ENCODE measurements around the gene C1QTNF12.

Gene C1QTNF12

DNA sequence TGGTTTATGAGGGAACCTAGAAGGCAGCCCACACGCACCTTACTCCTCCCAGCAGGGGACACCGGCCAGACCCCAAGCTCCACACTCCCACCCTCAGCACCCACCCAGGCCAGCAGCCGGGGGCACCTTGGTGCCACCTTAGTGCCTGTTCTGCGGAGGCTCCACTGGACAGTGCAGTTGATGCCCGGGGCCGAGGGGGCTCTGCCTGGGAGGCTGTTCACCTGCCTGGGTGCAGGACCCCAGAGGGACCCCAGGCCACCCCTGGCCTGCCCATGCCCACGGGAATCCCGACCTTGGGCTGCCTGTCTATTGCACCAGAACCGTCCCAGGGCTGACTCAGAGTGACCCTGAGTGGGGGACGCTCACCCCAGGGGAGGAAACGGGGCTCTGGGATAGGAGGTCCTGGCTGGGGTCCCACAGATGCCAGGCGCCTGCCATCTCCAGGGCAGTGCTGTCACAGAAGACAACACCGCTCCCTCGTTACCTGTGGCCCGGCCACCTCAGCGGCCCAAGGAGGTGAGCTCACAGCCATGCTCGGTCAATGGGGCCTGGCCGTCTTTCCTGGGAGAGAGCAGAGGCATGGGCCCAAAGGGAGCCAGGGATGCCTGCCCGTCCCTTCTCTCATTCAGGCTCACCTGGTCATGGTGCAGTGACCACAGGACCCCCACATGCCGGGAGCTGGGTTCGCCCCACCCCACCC, 34.4 kb upstream of the C1QTNF12 start:
- no peak overlapping the region for H3K4me3 ChIP-seq (replicated peaks; ENCODE audit: low read depth, low read length)
- no peak for DNase-seq (ENCODE audit: extremely low read depth, low read depth)
- TF ChIP-seq, protein P1, sequence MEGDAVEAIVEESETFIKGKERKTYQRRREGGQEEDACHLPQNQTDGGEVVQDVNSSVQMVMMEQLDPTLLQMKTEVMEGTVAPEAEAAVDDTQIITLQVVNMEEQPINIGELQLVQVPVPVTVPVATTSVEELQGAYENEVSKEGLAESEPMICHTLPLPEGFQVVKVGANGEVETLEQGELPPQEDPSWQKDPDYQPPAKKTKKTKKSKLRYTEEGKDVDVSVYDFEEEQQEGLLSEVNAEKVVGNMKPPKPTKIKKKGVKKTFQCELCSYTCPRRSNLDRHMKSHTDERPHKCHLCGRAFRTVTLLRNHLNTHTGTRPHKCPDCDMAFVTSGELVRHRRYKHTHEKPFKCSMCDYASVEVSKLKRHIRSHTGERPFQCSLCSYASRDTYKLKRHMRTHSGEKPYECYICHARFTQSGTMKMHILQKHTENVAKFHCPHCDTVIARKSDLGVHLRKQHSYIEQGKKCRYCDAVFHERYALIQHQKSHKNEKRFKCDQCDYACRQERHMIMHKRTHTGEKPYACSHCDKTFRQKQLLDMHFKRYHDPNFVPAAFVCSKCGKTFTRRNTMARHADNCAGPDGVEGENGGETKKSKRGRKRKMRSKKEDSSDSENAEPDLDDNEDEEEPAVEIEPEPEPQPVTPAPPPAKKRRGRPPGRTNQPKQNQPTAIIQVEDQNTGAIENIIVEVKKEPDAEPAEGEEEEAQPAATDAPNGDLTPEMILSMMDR (IDR thresholded peaks at IDR 0.05; ENCODE audit: low read depth, low read length, missing control alignments) = no peak

GRCh38 chr1:1279028-1279427, 32.5 kb upstream of the C1QTNF12 start:
- H3K4me3 ChIP-seq (replicated peaks; ENCODE audit: low read depth, low read length) = no peak overlapping the region
- TF ChIP-seq, protein P1 (IDR thresholded peaks at IDR 0.05; ENCODE audit: low read depth, low read length, missing control alignments) = no peak
- no peak for DNase-seq (ENCODE audit: extremely low read depth, low read depth)

DNA sequence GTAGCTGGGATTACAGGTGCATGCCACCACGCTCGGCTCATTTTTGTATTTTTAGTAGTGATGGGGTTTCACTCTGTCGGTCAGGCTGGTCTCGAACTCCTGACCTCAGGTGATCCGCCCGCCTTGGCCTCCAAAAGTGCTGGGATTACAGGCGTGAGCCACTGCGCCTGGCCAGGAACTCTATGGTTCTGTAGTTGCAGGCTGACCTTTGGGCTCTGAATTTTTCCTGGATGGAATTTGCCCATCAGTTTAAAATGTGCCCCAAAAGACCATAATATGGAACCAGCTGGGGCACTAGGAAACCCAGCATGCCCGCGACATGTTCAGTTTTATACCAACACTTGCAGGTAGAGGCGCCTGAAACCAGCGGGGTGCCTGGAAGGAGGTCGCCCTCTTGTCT, 32.1 kb upstream of the C1QTNF12 start:
- TF ChIP-seq, protein P1 (IDR thresholded peaks at IDR 0.05; ENCODE audit: low read depth, low read length, missing control alignments) = no peak
- no peak for DNase-seq (ENCODE audit: extremely low read depth, low read depth)
- no peak overlapping the region for H3K4me3 ChIP-seq (replicated peaks; ENCODE audit: low read depth, low read length)

DNA sequence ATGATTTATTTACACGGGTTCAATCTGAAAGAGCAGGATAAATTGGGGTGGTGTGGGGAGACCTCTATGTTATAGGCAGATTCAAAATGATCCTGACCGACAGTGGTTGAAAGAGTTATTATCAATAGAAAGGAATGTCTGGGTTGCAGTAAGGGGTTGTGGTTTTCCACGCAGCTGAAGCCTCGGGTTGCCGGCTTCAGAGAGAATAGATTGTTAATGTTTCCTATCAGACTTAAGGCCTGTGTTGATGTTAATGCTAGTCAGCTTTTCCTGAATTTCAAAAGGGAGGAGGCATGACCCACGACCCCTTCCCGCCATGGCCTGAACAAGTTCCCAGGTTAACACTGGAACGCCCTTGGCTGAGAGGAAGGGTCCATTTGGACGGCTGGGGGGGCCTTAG, 29.3 kb upstream of the C1QTNF12 start:
- no peak for DNase-seq (ENCODE audit: extremely low read depth, low read depth)
- TF ChIP-seq, protein P1 (IDR thresholded peaks at IDR 0.05; ENCODE audit: low read depth, low read length, missing control alignments) = no peak
- H3K4me3 ChIP-seq (replicated peaks; ENCODE audit: low read depth, low read length) = no peak overlapping the region

DNA sequence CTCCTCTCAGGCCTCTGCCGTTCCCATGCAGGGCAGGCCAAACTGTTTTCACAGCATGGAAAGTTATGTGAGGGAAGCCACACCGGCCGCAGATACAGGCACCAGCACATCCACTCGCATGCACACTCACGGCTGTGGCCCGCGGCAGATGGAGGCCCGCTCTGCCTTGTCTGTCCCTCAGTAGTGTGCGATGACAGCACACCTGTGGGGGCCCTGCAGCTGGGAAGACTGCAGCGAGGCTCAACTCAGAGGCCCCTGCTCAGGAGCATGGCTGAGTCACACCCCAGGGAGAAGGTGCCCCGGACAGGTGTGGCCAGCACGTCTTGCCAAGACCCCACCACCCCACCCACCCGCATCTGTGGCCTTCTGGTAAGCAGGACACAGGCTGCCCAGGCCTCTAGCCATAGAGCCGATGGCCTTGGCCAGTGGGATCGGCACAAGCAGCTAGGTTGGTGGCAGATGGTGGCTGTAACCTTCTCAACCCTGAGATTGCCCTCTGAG, 28.5 kb upstream of the C1QTNF12 start:
- DNase-seq (ENCODE audit: extremely low read depth, low read depth) = no peak
- TF ChIP-seq, protein P1 (IDR thresholded peaks at IDR 0.05; ENCODE audit: low read depth, low read length, missing control alignments) = no peak
- peak overlapping the region; percentile 92 for H3K4me3 ChIP-seq (replicated peaks; ENCODE audit: low read depth, low read length)

GRCh38 chr1:1274299-1274930, 27.9 kb upstream of the C1QTNF12 start:
- no peak for DNase-seq (ENCODE audit: extremely low read depth, low read depth)
- TF ChIP-seq, protein P1 (IDR thresholded peaks at IDR 0.05; ENCODE audit: low read depth, low read length, missing control alignments) = no peak
- H3K4me3 ChIP-seq (replicated peaks; ENCODE audit: low read depth, low read length) = peak overlapping the region; percentile 92
